ENCODE results near the gene FANCE.

FANCE gene, protein sequence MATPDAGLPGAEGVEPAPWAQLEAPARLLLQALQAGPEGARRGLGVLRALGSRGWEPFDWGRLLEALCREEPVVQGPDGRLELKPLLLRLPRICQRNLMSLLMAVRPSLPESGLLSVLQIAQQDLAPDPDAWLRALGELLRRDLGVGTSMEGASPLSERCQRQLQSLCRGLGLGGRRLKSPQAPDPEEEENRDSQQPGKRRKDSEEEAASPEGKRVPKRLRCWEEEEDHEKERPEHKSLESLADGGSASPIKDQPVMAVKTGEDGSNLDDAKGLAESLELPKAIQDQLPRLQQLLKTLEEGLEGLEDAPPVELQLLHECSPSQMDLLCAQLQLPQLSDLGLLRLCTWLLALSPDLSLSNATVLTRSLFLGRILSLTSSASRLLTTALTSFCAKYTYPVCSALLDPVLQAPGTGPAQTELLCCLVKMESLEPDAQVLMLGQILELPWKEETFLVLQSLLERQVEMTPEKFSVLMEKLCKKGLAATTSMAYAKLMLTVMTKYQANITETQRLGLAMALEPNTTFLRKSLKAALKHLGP

DNA sequence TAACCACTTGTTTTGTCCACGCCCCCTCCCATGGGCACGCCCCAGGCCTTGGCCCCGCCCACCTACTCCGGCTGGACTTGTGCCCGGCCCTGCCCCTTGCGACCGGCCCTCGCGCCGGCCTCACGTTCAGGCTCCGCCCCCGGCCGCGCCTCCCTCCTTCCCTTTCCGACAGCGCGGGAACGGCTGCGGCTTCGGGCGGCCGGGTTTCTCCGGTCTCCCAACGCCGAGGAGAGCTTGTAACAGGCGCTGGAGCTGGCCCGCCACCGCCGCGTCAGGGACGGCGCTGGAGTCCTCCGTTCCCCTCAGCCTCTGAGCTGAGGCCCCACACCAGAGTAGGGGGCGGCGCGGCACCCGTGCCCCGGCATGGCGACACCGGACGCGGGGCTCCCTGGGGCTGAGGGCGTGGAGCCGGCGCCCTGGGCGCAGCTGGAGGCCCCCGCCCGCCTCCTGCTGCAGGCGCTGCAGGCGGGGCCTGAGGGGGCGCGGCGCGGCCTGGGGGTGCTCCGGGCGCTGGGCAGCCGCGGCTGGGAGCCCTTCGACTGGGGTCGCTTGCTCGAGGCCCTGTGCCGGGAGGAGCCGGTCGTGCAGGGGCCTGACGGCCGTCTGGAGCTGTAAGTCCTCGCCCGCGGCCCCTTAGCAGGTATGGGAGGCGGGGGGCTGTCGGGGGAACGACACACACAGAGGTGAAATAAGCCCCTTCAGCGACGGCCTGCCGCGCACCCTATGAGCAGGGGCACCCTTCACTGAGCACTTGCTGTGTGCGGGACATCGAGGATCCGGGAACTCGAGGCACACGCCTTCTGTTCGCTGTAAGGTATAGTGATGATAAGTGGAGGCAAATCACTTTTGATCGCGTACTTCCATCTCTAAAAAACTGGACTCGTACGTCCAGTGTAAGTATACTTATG is at the start of gene FANCE:
Gene FANCE, plus strand, starts transcription at position 156 of the 908 bp plus-strand sequence. Its CDS starts 208 bp downstream, at position 364.
- DNase-seq: peak; percentile 89

DNA sequence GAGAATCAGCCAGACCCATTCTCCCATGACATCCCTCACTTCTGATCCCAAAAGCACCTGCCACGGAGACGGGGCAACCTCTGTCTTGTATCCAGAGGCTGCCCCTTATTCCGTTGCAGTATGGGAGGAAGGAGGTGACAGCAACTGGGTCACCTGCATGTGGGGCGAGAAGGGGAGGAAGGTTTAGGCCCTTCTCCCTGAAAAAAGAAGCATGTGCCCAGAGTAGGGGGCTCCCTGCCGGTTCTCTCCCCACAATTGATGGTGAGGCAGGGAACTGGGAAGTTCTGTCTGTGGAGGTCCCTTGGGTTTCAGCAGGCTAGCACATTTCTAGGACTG is 49.3 kb upstream of the FANCE start:
- DNase-seq: no peak

DNA sequence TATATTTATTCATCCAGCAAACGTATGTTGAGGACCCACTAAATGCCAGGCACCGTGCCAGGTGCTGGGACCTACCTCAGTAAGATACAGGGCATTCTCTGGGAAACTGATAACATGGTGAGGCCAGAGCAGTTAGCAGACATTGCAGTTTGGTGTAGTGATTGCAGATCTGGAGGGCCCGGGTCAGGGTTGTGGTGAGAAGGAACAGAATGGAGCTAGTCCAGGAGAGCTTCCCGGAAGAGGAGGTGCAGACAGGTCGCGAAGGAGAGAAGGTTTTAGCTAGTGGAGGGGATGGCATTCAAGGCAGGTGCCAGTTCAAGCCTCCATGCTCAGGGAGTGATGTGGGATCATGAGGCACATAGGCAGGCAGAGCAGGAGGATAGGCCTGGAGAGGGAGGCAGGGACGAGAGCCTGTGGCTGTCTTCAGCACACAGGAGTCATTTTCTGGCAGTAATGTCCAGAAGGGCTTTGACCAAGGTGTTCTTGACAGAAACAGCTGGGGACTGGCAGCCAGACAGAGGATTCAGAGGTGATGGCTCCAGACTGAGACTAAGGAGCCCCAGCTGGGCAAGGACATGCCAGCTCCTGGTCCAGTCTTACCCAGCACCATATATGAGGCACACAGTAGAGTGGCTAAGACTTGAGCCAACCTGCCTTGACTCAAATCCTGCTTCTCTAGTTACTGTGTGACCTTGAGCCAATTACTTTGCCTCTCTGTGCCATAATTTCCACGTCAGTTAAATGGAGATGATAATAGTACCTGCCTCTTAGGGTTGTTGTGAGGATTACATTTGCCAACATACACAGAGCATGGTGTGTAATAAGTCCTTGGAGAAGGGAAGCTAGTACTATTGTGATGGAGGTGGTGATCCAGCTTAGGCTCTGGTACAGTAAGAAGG is 48.3 kb upstream of the FANCE start:
- DNase-seq: no peak

DNA sequence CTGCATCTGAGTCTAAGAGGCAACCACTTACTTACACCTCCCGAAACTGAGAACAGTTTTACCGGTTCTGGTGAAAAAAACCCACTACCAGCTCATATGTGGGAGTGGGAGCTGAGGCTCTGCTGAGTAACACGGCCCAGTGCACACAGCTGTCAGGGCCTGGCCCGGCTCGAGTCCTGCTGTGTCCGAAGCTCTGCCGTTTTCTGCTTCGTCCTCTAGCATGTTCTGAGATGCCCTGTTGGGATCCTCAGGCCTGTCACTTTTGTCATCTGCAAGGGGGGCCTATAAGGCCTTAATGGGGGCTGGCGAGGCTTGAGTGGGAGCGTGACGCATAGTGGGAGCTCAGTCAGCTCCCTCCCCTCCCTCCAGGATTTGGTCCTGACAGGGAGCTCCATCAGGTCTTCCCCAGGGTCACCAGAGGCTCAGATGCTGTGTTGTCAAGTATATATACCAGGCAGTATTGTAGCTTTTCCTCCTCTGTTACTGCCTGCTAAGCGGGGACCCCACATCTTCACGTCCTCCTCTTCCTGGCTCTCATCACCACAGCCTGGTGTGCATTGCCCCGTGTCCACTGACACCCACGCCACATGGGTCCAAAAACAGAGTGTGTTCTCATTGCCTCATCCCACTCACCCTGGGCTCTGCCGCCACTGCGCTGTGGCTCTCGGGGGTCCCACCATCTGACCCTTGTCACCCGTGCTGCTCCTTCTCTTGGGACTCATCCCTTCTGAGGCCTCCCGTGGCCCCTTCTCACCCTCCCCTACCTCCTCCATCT is 45.2 kb upstream of the FANCE start:
- no peak for DNase-seq

DNA sequence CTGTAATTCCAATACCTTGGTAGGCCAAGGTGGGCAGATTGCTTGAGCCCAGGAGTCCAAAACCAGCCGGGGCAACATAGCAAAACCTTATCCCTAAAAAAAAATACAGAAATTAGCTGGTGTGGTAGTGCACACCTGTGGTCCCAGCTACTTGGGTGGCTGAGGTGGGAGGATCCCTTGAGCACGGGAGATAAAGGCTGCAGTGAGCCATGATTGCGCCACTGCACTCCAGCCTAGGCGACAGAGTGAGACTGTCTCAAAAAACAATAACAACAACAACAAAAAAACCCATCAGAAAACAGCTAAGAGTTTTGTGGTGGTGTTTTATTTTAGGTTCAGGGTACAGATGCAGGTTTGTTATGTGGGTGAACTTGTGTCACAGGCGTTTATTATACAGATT is 42.9 kb upstream of the FANCE start:
- DNase-seq: no peak

DNA sequence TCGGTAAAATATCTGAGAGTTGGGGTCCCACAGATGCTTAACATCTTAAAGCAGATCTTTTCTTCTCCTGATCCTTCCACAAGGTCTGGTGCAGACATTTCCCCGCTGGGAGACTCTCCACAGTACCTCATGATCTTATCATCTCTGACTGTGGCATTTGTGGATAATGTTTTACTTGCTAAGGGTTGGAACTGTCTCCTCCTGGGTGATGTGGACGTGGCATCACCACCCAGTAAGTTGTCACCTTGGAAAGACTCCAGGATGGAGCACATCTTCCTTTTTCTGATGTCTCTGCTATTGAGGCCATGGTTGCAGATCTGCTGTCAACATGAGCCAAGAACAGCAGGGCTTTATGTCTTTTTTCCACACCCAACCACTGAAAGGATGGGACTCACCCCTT is 42.0 kb upstream of the FANCE start:
- no peak for DNase-seq

DNA sequence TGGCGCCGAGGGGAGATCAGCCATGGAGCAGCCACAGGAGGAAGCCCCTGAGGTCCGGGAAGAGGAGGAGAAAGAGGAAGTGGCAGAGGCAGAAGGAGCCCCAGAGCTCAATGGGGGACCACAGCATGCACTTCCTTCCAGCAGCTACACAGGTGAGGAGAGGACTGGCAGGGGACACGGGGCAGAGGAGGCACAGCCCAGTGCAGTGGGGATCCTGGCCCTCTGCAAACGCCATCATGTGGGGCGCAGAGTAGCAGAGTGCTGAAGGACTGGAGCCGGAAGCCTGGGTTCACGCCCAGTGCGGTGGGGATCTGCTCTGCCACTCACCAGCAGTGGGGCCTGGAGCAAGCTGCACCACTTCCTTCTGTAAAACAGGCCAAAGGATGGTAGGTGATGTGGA is 41.1 kb upstream of the FANCE start:
- DNase-seq: no peak

DNA sequence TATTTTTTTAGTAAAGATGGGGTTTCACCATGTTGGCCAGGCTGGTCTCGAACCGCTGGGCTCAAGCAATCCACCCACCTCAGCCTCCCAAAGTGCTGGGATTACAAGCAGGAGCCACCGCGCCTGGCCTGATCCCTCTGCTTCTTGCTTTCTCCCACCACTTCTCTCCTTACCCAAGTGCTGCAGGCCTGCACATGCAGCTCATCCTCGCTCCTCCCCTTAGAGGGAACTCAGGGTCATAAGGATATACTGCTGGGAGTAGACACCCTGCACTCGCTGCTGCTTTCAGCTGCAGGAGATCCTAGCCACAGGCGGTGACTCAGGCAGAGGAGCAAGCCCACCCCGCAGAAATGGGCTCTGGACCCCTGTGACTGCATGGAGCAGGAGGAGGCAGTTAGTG is 40.0 kb upstream of the FANCE start:
- no peak for DNase-seq

DNA sequence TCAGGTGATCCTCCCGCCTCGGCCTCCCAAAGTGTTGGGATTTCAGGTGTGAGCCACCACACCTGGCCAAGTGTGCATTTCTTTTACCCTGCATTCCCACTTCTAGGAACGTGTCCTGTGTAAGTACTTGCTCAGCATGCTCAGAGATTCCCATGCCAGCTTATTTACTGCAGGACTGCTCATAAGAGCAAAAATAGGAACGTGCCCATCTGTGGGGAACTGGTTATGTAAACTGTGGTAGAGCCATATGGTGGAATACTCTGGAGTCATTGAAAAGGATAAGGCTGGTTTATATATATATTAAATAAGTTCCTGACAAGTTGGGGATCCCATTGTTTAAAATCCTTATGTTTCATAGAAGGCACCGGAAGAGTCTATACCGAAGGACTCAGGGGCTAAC is 38.2 kb upstream of the FANCE start:
- DNase-seq: no peak

DNA sequence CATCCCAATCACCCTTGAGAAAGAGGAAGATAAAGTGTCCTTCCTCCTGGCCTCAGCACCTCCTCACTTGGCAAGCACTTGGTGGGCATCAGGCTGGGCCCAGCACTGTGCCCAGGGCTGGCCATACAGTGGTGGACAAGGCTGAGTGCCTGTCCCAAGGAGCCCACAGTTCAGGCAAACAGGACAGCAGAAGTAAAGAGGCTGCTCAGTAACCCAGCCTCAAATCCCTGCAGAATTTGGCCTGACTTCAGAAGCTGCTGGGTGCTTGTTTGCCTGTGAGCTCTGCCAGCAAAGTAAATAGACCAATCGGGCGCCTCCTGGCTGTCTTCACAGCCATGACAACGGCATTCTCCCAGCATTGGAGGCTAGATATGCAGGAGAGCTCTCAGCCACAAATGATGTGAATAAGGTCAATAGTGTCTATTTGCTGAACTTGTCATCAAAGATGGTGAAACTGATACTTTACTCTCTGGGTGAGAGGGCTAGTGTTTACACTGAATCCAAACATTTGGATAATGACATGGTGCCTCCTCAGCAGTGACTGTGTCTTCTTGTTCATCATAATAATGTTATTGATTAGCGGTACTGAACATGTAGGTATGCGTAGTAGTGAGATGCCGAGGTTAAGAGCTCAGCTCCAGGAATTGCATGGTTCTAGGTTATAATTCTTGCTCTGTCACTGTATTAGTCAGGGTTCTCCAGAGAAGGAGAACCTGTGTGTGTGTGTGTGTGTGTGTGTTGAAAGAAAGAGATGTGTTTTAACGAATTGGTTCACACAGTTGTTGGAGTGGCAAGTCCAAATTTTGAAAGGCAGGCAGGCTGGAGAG is 36.9 kb upstream of the FANCE start:
- DNase-seq: peak; percentile 88

DNA sequence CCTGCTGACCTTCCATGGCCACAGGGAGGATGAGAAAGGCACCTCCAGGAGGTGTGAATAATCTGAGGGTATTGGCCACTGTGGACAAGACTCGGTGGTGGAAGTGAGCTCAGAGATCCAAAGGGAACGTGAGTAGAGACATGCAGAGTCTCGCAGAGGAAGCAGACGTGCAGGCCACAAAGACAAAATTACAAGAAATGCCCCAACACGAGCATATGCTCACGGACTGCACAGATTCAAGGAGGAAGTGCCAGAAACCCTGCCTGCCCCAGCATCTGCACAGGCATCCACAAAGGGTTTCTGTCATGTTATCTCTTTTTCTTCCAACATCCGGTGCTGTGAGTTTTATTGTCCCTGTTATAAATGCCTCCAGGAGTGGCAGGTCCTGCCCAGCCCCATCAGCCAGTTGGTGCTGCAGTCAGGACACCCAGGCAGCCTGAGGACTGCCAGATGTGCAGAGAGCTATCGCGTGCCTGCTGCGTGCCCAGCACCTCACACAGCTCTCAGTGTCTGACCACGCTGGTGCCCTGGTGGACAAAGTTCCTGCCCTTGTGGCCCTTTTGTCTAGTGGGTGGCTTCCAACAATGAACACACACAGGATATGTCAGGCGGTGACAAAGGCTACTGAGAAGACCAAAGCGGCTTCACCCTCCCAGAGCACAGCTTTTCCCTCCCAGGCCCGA is 34.0 kb upstream of the FANCE start:
- DNase-seq: no peak

DNA sequence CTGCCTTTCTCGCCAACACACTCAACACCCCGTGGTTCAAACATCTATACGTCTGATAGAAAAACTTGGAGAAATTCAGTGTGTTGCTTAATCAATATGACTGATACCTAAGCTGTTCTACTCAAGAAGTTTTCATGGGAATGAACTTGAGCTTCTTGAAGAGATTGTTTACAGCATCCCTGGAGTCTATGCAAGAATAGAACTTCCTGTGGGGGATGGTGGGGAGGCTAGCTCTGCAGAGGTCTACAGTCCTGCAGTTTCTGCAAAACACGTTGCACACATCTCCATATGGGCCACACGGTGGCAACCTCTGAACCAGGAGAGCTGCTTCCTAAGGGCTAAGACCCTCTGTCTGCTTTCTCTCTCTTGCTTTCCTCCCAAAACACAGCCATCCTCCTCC is 32.7 kb upstream of the FANCE start:
- no peak for DNase-seq

DNA sequence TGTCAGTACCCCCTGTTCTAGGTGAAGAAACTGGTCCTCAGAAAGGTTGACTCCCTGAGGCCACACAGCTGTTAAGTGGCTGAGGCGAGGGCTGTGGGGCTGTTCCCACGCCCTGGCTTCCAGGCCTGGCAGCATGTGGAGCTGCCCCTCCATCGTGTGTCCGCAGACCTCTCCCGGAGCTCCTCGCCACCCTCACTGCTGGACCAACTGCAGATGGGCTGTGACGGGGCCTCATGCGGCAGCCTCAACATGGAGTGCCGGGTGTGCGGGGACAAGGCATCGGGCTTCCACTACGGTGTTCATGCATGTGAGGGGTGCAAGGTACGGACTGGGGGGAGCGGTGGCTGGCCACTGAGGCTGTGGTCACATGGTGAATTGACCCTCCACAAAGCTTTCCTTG is 32.2 kb upstream of the FANCE start:
- DNase-seq: no peak

DNA sequence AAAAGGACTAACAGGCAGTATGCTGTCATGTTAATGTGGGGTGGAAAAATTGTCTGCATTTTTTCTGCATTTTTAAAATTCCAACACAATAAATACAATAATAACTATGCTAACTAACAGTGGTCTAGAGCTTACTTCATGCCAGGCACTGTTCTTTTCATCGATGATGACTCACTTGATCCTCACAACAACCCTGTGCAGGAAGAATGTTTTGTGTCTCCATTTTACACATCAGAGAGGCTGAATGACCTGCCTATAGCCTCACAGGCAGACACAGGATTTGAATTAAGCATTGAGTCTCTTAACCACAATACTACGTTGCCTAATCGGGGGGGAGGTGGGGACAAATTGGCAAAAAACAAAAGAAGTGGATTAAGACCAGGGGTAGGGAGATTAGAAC is 26.9 kb upstream of the FANCE start:
- no peak for DNase-seq

DNA sequence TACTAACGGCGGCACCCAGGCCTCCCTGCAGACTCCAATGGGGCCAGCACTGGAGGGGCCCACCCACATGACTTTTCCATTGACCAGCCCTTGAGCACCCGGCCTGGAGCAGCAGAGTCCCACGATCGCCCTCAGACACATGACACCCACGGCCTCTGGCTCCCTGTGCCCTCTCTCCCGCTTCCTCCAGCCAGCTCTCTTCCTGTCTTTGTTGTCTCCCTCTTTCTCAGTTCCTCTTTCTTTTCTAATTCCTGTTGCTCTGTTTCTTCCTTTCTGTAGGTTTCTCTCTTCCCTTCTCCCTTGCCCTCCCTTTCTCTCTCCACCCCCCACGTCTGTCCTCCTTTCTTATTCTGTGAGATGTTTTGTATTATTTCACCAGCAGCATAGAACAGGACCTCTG is 26.1 kb upstream of the FANCE start:
- no peak for DNase-seq

DNA sequence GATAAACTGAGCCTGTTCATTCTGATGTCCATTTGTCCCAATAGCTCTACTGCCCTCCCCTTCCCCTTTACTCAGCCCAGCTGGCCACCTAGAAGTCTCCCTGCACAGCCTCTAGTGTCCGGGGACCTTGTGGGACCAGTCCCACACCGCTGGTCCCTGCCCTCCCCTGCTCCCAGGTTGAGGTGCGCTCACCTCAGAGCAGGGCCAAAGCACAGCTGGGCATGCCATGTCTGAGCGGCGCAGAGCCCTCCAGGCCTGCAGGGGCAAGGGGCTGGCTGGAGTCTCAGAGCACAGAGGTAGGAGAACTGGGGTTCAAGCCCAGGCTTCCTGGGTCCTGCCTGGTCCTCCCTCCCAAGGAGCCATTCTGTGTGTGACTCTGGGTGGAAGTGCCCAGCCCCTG is 24.7 kb upstream of the FANCE start:
- DNase-seq: no peak

DNA sequence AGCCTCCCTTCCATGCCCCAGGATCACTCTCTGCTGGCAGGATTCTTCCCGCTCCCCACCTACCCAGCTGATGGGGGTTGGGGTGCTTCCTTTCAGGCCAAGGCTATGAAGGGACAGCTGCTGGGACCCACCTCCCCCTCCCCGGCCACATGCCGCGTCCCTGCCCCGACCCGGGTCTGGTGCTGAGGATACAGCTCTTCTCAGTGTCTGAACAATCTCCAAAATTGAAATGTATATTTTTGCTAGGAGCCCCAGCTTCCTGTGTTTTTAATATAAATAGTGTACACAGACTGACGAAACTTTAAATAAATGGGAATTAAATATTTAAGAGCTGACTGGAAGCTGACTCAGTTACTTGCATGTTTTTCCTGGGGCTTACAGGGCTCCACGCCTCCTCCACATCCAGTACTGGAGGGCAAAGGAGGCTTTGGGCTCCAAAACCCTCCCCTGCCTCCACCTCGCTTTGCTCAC is 24.3 kb upstream of the FANCE start:
- DNase-seq: no peak

DNA sequence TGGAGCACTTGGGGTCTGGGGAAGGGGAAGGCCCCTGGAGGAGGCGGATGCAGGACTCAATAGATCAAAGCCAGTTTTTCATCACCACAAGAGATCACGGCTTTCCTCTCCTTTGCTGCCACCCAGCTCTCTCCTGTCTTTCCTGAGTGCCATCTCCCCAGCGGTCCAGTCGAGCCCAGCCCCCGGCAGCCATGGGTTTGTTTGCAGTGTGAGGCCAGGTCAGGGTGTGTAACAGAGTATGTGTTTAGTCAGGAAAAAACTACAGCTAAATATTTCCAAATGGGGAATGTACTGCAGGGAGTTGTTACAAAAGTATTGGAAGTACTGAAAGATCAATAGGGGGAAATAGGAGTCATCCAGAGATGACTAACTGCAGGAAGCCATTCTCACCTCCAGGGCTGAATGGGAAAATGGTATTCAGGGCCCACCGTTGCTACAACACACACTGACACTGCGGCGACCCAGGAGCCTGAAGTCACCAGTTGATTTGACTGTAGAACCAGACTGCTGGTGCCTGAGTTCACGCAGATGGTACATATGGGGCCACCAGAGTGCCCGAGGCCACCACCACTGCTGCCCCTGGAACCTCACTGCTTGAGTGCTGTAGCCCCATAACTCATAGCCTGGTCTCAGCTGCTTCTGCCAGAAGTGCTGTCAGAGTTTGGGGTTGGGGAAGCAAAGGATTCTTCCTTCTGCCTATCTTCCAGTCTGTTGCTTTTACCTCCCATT is 23.6 kb upstream of the FANCE start:
- DNase-seq: no peak

DNA sequence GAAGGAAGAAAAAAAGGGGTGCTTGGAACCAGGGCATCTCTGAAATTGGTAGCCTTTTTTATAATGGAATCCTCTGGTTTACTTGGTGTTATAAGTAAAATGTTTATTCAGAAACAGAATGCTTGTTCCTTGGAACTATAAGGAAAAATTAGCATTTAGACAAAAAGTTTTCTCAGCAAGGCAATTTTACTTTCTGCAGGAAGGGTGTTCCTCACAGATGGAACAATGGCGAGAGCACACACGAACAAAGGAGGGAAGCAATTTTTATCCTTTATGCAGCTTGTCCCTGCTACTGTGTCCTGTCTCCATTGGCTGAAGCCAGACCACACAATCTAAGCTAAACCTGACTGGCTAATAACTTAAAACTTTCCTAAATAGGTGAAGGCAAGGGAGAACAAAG is 22.7 kb upstream of the FANCE start:
- no peak for DNase-seq

DNA sequence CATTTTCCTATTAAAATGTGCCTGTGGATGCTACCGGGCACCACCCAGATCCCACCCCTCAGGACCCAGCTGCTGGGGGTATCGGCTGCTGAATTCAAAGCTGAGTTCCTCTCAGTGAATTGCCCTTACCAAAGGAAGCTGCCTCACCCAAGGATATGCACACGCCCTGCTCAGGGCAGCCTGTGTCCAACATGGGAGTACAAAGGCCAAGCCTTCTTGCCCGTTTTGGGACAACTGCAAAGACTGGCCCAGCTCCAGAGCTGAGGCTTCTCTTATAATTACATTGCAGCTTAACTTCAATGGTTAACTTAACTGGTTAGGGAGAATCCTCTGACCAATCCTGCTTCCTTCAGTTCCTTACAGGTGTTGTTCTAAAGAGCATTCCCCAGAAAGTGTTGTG is 19.8 kb upstream of the FANCE start:
- DNase-seq: no peak
